ENCODE results near the gene CCNO. TPM values are rescaled to one million over a fixed set of nuclear protein-coding genes. Genes with fewer than 3 reads are reported as not detected.

CCNO gene
- polyA plus RNA-seq, 1 experiment, result not detected

GRCh38 chr5:55222985-55223811 is 10.2 kb downstream of the CCNO start:
- ChIA-PET CTCF (no interaction called here), POLR2A (no interaction called here)
- TF ChIP-seq CTCF (IDR thresholded peaks at IDR 0.05; ENCODE audit: low read depth, low read length), result no peak
- Histone ChIP-seq H3K9me3 (ENCODE audit: control insufficient read depth, insufficient read depth, low read length) (peaks cover 10% of the 10 kb centered on the region; the same call in 1 of the 2 replicates), H3K27ac (ENCODE audit: low read depth, low read length) (no peak overlapping the region), H3K27me3 (ENCODE audit: control insufficient read depth, insufficient read depth, low read length) (peaks cover 85% of the 10 kb centered on the region), H3K4me3 (ENCODE audit: low read depth, low read length) (no peak overlapping the region)
- DNase-seq (ENCODE audit: low read depth, low spot score), result no peak

GRCh38 chr5:55222092-55222984 is 11.1 kb downstream of the CCNO start:
- ChIA-PET POLR2A (no interaction called here), CTCF (no interaction called here)
- TF ChIP-seq CTCF (IDR thresholded peaks at IDR 0.05; ENCODE audit: low read depth, low read length), result no peak
- peaks cover 10% of the 10 kb centered on the region; the same call in 1 of the 2 replicates for H3K9me3 ChIP-seq (ENCODE audit: control insufficient read depth, insufficient read depth, low read length)
- H3K4me3 ChIP-seq (ENCODE audit: low read depth, low read length), result no peak overlapping the region
- no peak overlapping the region for H3K27ac ChIP-seq (ENCODE audit: low read depth, low read length)
- DNase-seq (ENCODE audit: low read depth, low spot score), result no peak
- peaks cover 85% of the 10 kb centered on the region for H3K27me3 ChIP-seq (ENCODE audit: control insufficient read depth, insufficient read depth, low read length)

- Histone ChIP-seq H3K27ac (ENCODE audit: low read depth, low read length) (no peak overlapping the region), H3K4me3 (ENCODE audit: low read depth, low read length) (no peak overlapping the region), H3K9me3 (ENCODE audit: control insufficient read depth, insufficient read depth, low read length) (peaks cover 10% of the 10 kb centered on the region; the same call in 1 of the 2 replicates), H3K27me3 (ENCODE audit: control insufficient read depth, insufficient read depth, low read length) (peaks cover 75% of the 10 kb centered on the region)
- TF ChIP-seq CTCF (IDR thresholded peaks at IDR 0.05; ENCODE audit: low read depth, low read length), result no peak
- DNase-seq (ENCODE audit: low read depth, low spot score), result no peak
- CTCF ChIA-PET, result no interaction called here
- POLR2A ChIA-PET, result no interaction called here
Measured at GRCh38 chr5:55220433-55221185, 12.8 kb downstream of the CCNO start.

- ChIA-PET POLR2A (no interaction called here), CTCF (no interaction called here)
- peaks cover 67% of the 10 kb centered on the region for H3K27me3 ChIP-seq (ENCODE audit: control insufficient read depth, insufficient read depth, low read length)
- H3K4me3 ChIP-seq (ENCODE audit: low read depth, low read length), result no peak overlapping the region
- no peak for TF ChIP-seq CTCF (IDR thresholded peaks at IDR 0.05; ENCODE audit: low read depth, low read length)
- DNase-seq (ENCODE audit: low read depth, low spot score), result no peak
- H3K27ac ChIP-seq (ENCODE audit: low read depth, low read length), result no peak overlapping the region
- H3K9me3 ChIP-seq (ENCODE audit: control insufficient read depth, insufficient read depth, low read length), result peaks cover 10% of the 10 kb centered on the region; the same call in 1 of the 2 replicates
Measured at GRCh38 chr5:55219770-55220169, 13.6 kb downstream of the CCNO start.
